ENCODE measurements around the gene KRT2.

DNA sequence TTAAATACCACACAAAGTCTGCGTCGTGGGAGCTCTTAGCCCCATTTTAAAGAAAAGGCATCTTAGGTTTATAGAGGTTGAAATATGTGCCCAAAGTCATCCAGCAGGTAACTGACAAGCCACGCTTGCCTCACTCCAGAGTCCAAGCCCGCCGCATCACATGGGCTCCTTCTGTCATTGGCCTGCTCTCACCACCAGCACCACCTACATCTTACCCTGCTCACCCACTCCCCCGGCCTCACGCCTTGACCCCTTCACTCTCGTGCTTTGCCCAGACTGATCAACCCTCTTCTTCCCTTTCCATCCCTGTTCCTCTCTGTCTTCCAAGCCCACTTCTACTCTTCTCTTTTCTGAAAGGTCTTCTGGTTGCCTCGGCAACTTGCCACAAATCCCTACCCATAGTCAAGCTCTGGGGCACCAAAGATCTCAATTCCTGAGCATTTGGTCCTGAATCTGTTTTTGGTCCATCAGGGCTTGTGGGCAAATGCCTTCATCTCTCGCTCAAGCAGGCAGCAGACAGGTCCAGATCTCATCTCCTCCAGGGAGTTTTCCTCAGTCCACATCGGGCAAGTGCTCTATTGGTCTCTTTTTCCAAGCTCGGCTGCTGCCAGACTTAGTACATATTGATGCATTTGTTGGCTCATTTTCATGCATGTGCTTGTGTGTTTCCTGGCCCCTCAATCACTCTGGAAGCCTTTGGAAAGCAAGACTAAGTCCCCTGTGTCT is 31.7 kb upstream of the KRT2 start:
- TF ChIP-seq, protein P1, sequence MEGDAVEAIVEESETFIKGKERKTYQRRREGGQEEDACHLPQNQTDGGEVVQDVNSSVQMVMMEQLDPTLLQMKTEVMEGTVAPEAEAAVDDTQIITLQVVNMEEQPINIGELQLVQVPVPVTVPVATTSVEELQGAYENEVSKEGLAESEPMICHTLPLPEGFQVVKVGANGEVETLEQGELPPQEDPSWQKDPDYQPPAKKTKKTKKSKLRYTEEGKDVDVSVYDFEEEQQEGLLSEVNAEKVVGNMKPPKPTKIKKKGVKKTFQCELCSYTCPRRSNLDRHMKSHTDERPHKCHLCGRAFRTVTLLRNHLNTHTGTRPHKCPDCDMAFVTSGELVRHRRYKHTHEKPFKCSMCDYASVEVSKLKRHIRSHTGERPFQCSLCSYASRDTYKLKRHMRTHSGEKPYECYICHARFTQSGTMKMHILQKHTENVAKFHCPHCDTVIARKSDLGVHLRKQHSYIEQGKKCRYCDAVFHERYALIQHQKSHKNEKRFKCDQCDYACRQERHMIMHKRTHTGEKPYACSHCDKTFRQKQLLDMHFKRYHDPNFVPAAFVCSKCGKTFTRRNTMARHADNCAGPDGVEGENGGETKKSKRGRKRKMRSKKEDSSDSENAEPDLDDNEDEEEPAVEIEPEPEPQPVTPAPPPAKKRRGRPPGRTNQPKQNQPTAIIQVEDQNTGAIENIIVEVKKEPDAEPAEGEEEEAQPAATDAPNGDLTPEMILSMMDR (IDR thresholded peaks at IDR 0.05), result no peak
- TF ChIP-seq POLR2A (IDR thresholded peaks at IDR 0.05), result no peak

Measured in Peyer's patch (tissue), 4 donors.